ENCODE measurements around the gene EEF2K. TPM values are rescaled to one million over a fixed set of nuclear protein-coding genes. Genes with fewer than 3 reads are reported as not detected.
A peak's percentile ranks its signal among the peaks of the same experiment; 100 is the strongest.

The EEF2K gene
- total RNA-seq, 1 donor: 57.3 TPM

GRCh38 chr16:22292320-22292719, 86.2 kb downstream of the EEF2K start:
- DNase-seq (ENCODE audit: low read depth): peak; percentile 9
- H3K4me3 ChIP-seq (ENCODE audit: low read depth, low read length): no peak overlapping the region
- no peak for TF ChIP-seq CTCF (IDR thresholded peaks at IDR 0.05; ENCODE audit: insufficient read depth, low read length)

DNA sequence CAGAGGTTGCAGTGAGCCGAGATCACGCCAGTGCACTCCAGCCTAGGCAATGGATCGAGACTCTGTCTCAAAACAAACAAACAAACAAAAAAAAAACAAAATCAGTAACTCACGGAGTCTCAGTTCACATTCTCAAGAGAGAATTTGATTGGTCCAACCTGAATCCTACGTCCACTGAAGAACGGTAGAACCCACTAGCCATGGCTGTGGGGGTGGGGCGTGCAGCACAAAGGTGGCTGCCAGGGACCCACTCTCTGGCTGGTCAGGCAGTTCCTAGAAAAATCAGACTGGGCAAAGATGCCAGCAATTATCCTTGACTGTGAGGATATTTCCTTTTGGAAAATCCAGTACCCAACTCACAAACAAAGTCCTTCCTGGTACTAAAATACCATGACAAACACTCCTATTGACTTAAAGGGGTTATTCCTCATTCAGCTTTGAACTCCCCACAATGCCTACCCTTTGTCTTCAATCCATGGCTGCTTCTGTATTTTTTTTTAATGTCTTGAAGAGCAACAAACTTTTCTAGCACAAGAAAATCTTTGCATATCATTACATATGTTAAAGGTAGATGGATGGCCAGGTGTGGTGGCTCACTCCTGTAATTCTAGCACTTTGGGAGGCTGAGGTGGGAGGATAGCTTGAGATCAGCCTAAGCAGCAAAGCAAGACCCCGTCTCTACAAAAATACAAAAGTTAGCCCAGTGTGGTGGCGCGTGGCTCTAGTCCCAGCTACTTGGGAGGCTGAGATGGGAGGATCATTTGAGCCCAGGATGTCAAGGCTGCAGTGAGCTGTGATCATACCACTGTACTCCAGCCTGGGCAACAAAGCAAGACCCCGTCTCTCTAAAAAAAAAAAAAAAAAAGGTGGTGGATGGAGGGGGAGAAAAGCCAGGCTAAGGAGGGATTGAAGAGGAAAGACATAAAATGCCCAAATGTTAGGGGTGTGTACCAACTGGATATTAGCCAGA, 87.3 kb downstream of the EEF2K start:
- no peak for TF ChIP-seq CTCF (IDR thresholded peaks at IDR 0.05; ENCODE audit: insufficient read depth, low read length)
- DNase-seq (ENCODE audit: low read depth): no peak
- H3K4me3 ChIP-seq (ENCODE audit: low read depth, low read length): no peak overlapping the region

- no peak for TF ChIP-seq CTCF (IDR thresholded peaks at IDR 0.05; ENCODE audit: insufficient read depth, low read length)
- DNase-seq (ENCODE audit: low read depth): peak; percentile 16
- peak overlapping the region; percentile 71 for H3K4me3 ChIP-seq (ENCODE audit: low read depth, low read length)
These were observed 90.4 kb downstream of the EEF2K start for GRCh38 chr16:22296225-22297113.

- H3K4me3 ChIP-seq (ENCODE audit: low read depth, low read length): peak within 1 kb of the TSS; percentile 88
- peak; percentile 97 for DNase-seq (ENCODE audit: low read depth)
- TF ChIP-seq CTCF (IDR thresholded peaks at IDR 0.05; ENCODE audit: insufficient read depth, low read length): peak; percentile 76
These were observed 91.2 kb downstream of the EEF2K start, which contains the start of gene POLR3E for GRCh38 chr16:22297114-22297870. TSS of gene POLR3E (plus strand) at chr16:22297409. CDS start at chr16:22302969, 5,560 bp downstream.

DNA sequence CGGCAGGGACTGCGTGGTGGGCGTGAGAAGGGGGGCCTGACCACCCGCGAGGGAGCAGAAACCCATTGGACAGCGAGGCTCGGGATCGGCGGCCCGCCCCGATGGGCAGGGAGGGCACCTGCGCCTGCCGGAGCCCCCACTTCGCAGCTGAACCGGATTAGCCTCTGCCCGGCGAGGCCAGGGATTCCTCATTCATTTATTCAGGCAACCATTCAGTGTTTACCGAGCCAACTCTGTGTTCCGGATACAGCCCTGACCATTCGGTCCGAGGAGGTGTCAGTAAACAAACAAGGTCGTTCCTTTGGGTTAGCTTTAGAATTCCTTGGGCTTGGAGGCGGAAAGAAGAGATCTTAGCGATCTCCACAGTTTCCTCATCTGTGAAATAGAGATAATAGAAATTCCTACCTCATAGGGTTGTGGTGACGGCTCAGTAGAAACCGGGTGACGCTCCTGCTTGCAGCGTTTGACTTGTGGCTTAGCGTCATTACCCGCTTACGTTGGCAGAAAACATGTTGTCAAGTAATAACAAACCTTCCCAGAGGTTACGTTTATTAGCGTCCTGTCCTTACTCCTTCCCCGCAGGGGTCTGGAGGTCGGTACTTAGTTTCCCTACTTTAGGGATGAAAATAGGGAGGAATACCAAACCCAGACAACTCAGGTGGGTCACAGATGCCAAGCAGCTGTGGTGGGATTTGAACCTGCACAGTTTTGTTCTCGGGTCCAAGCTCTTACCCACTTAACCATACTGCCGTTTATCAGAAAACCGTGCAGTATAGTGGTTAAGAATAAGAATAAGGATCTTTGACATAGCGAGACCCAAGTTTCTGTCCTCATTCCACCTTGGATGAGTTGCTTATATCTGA, 92.0 kb downstream of the EEF2K start:
- H3K4me3 ChIP-seq (ENCODE audit: low read depth, low read length): peak overlapping the region; percentile 88
- DNase-seq (ENCODE audit: low read depth): peak; percentile 98
- TF ChIP-seq CTCF (IDR thresholded peaks at IDR 0.05; ENCODE audit: insufficient read depth, low read length): no peak
